HG02623 (cell line): ENCODE measurements around the gene FARP2.
"Not testable (repeated sequence)": the region's sequence is repeated elsewhere in the genome, so short reads cannot be mapped to it uniquely, and the experiment has no call there.

Experiments used
- ATAC-seq: cut with Tn5 transposase; IDR thresholded peaks from one replicate; pipeline ENCODE4 v1.9.1; 2021; ENCODE audit warnings: moderate library complexity; ENCODE audit not compliant: unreplicated experiment

FARP2 gene

GRCh38 chr2:241519669-241520068 lies 163.6 kb downstream of the FARP2 start:
- ATAC-seq: no peak

- no peak for ATAC-seq
These were observed 166.4 kb downstream of the FARP2 start for GRCh38 chr2:241522477-241522876.

GRCh38 chr2:241525818-241526780 lies 170.0 kb downstream of the FARP2 start:
- not testable (repeated sequence) for ATAC-seq

GRCh38 chr2:241530571-241530970 lies 174.5 kb downstream of the FARP2 start:
- ATAC-seq: no peak

GRCh38 chr2:241531161-241531722 lies 175.2 kb downstream of the FARP2 start:
- ATAC-seq: no peak

GRCh38 chr2:241532168-241532567 lies 176.1 kb downstream of the FARP2 start:
- ATAC-seq: no peak

- ATAC-seq: no peak
These were observed 176.9 kb downstream of the FARP2 start for GRCh38 chr2:241532733-241533601.

GRCh38 chr2:241534293-241534692 lies 178.2 kb downstream of the FARP2 start:
- no peak for ATAC-seq

GRCh38 chr2:241534701-241535375 lies 178.8 kb downstream of the FARP2 start:
- no peak for ATAC-seq

- ATAC-seq: no peak
These were observed 180.0 kb downstream of the FARP2 start for GRCh38 chr2:241535871-241536655.

GRCh38 chr2:241538838-241539615 lies 182.9 kb downstream of the FARP2 start:
- no peak for ATAC-seq

- ATAC-seq: no peak
These were observed 183.7 kb downstream of the FARP2 start for GRCh38 chr2:241539616-241540374.

- ATAC-seq: no peak
These were observed 184.3 kb downstream of the FARP2 start for GRCh38 chr2:241540401-241540770.

- ATAC-seq: no peak
These were observed 184.9 kb downstream of the FARP2 start for GRCh38 chr2:241540771-241541561.

- ATAC-seq: no peak
These were observed 185.6 kb downstream of the FARP2 start for GRCh38 chr2:241541564-241542277.

- no peak for ATAC-seq
These were observed 186.2 kb downstream of the FARP2 start for GRCh38 chr2:241542278-241542605.
